HG02678 (cell line): ENCODE measurements around the gene ZNF45.
A peak's percentile ranks its signal among the peaks of the same experiment; 100 is the strongest.
"Not testable (repeated sequence)": the region's sequence is repeated elsewhere in the genome, so short reads cannot be mapped to it uniquely, and the experiment has no call there.

Experiments
- ATAC-seq: cut with Tn5 transposase; IDR thresholded peaks from one replicate; pipeline ENCODE4 v1.9.1; 2021; ENCODE audit warnings: mild to moderate bottlenecking, moderate library complexity; ENCODE audit not compliant: unreplicated experiment

ZNF45 gene

GRCh38 chr19:43934985-43935708 is at the start of gene ZNF45:
TSS of gene ZNF45 (minus strand) at chr19:43935282. CDS start at chr19:43922185, 13,097 bp downstream.
- peak; percentile 95 for ATAC-seq

DNA sequence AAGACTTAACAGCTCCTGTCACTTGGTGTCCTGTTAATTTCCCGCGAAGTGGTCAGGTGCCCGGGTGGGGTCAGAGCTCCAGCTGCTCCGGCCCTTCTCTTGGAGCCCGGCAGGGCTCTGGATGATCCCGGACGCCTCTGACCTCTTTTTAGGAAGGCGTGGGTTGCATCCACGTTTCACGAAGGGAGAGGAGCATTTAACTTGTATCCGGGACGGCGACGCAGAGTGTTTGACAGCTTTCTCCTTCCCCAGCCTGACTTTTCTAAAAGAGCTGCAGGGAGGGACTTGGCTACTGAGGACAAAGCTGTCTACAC is 49.6 kb upstream of the ZNF45 start:
- no peak for ATAC-seq

DNA sequence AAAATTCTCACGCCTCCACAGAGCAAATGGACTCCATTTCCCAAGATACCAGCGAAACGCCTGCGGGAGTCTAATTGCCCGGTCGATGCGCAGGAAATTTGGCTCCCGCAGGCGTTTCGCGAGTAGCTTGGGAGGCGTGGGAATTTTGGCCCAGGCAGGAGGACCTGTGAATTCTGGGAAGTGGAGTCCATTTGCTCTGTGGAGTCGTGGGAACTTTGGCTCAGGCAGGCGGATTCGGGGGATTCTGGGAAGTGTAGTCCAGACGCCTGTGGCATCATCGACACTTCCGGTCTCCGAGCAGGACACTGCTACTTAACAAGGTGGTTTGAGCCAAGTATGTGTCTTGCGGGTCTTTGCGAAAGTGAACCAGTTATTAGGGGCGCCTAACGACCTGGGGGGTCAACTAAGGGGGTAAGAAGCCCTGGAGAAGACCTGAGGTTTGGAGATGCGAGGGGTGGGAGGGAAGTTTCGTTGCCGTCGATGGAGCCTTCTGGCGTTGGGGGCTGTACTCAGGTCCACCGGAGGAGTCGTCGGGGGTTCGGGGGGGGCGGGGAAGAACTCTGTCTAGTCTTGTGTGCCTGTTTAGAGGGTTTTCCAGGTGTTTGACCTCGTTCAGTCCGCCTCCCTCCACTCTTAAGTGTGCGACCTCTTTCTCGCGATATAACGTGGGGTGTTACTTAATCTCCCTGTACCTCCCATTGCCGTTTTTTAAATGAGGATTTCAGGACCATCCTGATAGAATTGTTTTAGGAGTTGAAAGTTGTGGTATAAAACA is 49.0 kb upstream of the ZNF45 start, which contains the start of gene ZNF155:
Gene ZNF155 (plus strand): TSS at position 277 of the 775 bp plus-strand sequence. CDS start 4,356 bp downstream, outside the sequence.
- ATAC-seq, result peak; percentile 94

GRCh38 chr19:43983544-43983911 is 48.4 kb upstream of the ZNF45 start:
- peak; percentile 6 for ATAC-seq

DNA sequence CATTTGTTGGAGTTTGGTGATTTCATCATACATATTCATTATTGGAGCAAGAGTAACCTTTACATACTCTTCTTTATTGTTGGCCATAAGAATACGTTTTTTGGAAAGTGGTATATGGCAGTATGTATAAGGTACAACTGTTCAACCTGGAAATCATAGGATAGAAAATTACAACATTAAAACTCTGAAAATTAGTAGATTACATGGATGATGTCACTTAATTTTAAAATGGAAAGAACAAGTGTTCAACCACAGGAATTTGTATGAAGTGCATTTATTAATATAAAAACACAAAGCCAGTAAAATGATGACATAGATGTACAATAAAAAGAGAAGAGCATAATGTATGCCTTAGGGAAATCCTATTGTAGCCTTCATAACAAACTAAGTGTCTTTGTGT is 41.6 kb upstream of the ZNF45 start:
- ATAC-seq, result no peak

DNA sequence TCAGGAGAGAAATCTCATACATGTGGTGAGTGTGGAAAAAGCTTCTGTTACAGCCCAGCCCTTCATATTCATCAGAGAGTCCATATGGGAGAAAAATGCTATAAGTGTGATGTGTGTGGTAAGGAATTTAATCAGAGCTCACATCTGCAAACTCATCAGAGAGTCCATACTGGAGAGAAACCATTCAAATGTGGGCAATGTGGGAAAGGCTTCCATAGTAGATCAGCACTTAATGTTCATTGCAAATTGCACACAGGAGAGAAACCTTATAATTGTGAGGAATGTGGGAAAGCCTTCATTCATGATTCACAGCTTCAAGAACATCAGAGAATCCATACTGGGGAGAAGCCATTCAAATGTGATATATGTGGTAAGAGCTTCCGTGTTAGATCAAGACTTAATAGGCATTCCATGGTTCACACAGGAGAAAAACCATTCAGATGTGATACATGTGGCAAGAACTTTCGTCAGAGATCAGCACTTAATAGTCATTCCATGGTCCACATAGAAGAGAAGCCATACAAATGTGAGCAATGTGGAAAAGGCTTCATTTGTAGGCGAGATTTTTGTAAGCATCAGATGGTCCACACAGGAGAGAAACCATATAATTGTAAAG is 31.1 kb upstream of the ZNF45 start:
- no peak for ATAC-seq

GRCh38 chr19:43960411-43960810 is 25.3 kb upstream of the ZNF45 start:
- no peak for ATAC-seq

DNA sequence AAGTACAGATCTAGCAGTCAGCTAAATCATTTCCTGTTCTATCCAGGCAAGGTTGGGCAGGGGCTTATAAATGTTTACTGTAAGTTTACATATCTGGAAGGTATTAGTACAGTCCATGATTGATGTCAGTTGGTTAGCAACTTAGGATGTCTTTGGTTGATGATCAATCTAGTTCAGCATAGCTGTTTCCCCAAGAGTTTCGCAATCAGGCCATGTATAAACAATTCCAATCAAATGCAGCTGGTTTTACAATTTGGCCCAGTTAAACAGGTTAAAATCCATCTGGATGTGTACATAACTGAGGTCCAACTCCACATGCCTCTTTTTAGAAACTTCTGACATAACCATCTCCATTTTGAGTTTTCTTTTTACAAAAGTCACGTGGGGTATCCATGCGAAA is 22.8 kb upstream of the ZNF45 start:
- no peak for ATAC-seq

- ATAC-seq, result no peak
Observed at GRCh38 chr19:43956827-43957226, 21.7 kb upstream of the ZNF45 start.

DNA sequence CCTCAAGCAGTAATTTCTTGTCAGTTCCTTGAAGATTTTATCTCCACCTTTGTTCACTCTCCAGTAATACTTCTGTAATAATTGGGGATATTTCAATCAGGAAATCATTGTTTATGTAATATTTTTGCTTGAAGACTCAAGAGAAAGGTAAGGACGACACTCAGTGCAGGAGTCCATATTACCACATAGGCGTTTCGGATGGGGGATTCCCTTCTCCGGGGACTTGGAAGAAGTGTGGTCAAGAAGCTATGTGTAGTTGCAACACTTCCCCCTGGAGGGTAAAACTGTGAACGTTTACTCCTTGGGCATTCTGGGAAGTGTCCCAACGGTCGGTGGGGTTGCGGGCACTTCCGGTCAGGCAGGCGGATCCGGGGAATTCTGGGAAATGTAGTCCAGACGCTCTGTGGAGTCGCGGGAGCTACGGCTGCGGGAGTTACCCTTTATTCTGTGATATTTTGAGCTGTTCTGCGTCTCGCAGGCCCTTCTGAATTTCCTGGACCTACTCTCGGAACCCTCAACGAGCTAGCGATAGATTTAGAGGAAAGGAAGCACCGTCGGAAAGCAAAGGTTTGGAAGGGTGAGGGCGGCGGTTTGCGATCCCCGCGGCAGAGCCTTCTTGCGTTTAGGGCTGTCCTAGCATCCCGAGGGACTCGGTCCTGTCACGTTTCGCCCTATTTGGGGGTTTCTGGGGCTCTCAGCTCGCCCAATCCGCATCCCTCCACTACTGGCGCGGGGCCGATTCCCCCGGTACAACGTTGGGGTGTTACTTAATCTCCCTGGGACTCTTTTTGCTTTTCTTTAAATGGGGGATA is 16.0 kb upstream of the ZNF45 start, which contains the start of gene ZNF221:
Gene ZNF221 (plus strand): TSS at position 395 of the 812 bp plus-strand sequence. CDS start 11,499 bp downstream, outside the sequence.
- peak; percentile 92 for ATAC-seq

GRCh38 chr19:43949803-43950202 is 14.7 kb upstream of the ZNF45 start:
- not testable (repeated sequence) for ATAC-seq

- ATAC-seq, result not testable (repeated sequence)
Observed at GRCh38 chr19:43947412-43947811, 12.3 kb upstream of the ZNF45 start.

DNA sequence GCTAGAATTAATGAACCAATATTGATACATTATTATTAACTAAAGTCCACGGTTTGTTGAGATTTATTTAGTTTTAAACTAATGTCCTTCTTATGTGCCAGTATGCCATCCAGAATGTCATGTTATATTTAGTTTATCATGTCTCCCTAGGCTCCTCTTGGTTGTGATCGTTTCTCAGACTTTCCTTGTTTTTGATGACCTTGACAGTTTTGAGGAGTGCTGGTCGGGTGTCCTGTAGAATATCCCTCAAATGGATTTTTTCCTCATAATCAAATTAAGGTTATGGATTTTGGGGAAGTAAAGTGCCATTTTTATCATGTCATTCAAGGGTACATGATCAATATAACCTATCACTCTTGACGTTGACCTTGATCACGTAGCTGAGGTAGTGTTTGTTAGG is 6.1 kb upstream of the ZNF45 start:
- ATAC-seq, result no peak

DNA sequence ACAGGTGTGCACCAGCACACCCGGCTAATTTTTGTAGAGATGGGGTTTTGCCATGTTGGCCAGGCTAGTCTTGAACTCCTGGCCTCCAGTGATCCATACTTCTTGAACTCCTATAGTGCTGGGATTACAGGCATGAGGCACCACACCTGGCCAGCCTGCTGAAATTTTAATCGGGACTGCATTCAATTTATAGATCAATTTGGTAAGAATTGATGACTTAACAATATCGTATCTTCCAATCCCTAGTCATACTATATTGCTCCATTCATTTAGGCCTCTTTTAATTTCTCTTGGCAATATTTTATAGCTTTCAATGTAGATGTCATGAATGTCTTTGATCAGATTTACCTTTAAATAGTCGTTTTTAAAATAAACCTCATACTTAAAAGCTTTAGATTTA is 5.6 kb upstream of the ZNF45 start:
- no peak for ATAC-seq

GRCh38 chr19:43939557-43940260 is 4.6 kb upstream of the ZNF45 start:
- no peak for ATAC-seq

DNA sequence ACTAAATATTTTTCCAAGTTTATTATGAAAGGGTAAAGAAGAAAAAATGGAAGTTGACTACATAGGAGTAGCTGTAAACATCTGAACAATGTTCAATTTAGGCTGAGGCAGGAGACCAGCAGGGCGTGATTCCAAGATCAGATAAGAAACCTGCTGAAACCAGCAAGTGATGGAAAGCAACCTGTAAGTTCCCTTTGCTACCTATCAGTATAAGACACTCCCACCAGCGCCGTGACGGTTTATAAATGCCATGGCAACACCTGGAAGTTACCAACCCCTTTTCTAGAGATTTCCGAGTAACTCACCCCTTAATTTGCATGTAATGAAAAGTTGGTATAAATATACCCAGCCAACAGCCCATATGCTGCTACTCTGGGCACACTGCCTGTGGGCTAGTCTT is 1.1 kb upstream of the ZNF45 start:
- no peak for ATAC-seq

GRCh38 chr19:43934055-43934984 is 762 bp downstream of the ZNF45 start:
- ATAC-seq, result no peak

- ATAC-seq, result no peak
Observed at GRCh38 chr19:43928820-43929219, 6.3 kb downstream of the ZNF45 start.

DNA sequence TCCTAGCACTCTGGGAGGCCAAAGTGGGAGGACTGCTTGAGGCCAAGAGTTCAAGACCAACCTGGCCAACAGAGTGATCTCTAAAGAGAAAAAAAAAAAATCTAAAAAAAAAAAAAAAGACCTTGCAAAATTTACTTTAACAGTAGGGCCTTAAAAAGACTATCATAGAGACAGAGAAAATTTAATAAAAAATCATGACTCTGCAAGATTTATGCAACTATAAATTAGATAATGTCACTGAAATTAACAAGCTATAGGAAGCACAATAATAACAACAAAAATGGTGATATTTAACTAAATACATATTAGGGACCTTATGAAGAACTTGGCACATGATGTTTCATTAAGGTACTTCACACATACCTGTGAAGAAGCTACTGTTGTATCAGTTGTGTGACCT is 11.2 kb downstream of the ZNF45 start:
- no peak for ATAC-seq
